GM12874 (cell line): Measurements from ENCODE around the gene ZYX.

Experiments
- TF ChIP-seq, protein P1 (sequence below): IDR thresholded peaks from 2 replicates; pipeline ENCODE4 v1.5.1; 2011; ENCODE audit warnings: low read depth, mild to moderate bottlenecking, control low read depth, low read length, moderate library complexity; ENCODE audit not compliant: insufficient read depth

Gene ZYX

DNA sequence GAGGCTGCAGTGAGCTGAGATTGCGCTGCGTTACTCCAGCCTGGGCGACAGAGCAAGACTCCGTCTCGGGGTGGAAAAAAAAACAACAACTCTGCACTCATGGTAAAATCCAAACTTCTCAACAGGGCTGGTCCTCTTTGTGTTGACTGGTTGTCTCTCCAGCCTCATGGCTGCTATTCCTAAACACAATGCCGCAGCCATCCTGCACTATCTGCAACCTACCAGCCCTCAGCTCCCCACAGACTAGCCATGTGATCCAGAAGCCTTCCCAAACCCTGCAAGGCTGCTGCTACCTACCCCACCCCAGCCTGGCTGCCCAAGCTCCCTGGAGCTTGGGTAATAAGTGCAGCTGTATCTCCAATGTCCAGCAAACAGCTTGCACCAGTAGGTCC, 11.7 kb downstream of the ZYX start:
- TF ChIP-seq, protein P1, sequence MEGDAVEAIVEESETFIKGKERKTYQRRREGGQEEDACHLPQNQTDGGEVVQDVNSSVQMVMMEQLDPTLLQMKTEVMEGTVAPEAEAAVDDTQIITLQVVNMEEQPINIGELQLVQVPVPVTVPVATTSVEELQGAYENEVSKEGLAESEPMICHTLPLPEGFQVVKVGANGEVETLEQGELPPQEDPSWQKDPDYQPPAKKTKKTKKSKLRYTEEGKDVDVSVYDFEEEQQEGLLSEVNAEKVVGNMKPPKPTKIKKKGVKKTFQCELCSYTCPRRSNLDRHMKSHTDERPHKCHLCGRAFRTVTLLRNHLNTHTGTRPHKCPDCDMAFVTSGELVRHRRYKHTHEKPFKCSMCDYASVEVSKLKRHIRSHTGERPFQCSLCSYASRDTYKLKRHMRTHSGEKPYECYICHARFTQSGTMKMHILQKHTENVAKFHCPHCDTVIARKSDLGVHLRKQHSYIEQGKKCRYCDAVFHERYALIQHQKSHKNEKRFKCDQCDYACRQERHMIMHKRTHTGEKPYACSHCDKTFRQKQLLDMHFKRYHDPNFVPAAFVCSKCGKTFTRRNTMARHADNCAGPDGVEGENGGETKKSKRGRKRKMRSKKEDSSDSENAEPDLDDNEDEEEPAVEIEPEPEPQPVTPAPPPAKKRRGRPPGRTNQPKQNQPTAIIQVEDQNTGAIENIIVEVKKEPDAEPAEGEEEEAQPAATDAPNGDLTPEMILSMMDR, result no peak

- TF ChIP-seq, protein P1, result no peak
These were observed 12.3 kb downstream of the ZYX start for GRCh38 chr7:143393267-143394041.

DNA sequence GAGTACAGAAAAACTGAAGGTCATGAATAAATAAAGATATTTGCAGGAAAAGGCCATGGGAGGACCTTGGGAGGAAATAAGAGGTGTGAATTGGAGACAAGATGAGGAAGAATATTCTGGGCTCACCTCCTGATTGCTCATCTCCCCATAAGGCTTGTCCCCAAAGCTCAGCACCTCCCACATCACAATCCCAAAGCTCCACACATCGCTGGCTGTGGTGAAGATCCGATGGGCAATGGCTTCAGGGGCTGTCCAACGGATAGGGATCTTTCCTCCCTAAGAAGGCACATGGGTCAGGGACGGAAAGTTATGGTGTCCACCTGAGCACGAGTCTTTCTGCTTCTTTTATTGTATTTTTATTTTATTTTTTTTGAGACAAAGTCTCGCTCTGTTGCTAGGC, 12.9 kb downstream of the ZYX start:
- TF ChIP-seq, protein P1, result no peak

- TF ChIP-seq, protein P1, result no peak
These were observed 13.6 kb downstream of the ZYX start for GRCh38 chr7:143394777-143395176.

DNA sequence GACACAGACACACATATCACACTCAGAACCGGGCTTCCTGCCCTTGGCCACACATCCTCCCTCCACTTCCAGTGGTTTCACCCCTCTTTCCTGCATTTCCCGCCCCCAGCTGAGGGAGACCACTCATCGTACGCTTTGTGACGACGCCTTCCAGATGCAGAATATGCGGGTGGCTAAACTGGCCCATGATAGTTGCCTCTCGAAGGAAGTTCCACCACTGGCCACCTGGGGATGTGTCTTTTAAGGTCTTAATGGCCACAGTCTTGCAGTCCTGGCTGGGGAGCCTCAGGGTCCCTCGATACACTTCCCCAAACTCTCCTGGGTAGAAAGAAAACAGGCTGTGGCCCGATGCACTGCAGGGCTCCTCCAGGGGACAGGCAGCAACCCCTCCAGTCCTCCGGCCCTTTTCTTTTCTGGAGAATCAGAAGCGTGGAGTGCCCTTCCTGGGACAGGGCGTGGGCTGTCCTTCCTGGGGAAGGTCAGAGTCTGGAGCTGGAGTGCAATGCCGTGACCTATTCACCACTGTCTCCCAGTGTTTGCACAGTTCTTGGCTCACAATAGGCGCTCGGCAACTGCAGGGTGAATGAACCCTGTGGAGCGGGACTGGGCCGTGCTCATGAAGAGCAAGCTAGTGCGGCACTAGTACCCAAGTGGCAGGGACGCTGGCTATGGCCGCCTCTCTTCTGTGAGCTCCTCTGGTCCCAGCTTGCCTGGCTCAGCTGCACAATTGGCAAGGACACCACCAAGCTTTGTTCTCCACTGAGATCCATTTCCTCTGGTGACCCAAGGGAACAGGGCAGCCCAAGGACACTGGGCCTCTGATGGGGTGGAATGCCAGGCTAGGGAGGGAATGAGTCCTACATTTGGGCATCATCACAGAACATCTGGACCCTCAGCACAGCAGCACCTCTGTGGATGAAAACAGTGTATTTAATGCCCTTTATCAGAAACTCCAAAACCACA, 14.3 kb downstream of the ZYX start:
- TF ChIP-seq, protein P1, result peak; percentile 15; the same call in 1 of the 2 replicates

DNA sequence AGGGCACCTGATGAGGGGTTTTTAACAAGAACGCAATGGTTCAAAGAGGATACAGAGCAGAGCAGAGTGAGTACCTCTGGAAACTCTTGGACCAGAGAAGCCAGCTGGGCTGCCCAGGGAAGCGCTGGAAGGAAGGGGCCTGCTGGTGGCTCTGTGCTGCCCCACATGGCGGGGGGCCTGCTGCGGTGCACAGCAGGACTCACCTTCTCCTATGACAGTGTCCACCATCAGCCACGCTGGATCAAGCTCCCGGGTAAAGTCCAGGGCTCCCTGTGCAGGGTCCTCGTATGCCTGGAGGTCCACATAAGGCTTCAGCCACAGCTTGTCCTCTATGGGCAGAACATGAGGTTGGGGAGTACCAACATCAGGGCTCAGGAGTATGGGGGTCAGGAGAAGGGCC, 15.0 kb downstream of the ZYX start:
- TF ChIP-seq, protein P1, result no peak
